ENCODE data around the gene CCR3.

Gene CCR3

DNA sequence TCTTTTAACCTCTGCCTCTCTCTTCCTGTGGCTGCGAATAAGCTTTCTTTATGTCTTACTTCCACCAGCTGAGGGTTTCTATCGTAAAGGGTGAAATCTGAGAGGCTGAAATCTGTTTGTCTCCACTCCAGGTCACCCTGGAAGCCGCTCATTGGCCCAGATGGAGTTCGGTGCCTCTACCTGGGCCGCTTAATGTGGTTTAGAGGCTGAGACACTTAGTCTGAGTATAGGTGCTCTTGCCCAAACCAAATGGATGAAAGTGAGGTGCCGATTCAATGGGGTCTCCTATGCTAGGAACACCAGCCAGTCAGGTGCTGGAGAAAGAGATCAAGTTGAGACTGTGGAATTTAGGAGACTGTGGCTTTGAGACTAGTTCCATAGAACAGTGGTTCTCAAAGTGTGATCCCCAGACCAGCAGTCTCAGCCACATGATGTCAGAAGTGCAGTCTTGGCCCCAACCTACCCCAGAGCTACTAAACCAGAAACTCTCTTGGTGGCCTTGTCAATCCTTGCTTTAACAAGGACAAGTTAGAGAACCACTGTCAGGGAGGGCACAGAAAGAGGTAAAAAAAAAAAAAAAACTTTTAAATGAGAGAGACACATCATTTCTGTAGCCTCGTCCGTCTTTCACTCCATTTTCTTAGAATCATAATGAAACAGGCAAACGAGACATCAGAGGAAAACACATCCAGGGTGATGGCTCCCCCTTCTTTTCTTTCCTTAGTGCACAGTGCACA lies 56.8 kb downstream of the CCR3 start:
- no peak for DNase-seq (ENCODE audit: low spot score)

GRCh38 chr3:46299608-46300460 lies 57.6 kb downstream of the CCR3 start:
- no peak for DNase-seq (ENCODE audit: low spot score)

DNA sequence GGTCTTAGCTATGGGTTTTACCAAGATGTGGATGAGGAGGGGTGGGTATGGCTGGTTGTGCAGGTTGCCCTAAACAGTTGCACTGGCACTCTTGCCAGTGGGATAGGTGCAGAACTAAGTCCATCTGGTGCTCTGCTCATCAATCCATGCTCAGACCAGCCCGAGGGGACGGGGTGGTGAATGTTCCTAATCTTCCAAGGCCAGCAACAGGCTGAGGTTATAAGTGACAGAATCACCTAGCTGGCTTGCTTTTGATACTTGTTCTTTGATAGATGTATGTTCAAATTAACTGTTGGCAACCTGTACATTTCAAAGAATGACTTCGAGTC lies 58.2 kb downstream of the CCR3 start:
- no peak for DNase-seq (ENCODE audit: low spot score)

GRCh38 chr3:46301122-46301835 lies 59.0 kb downstream of the CCR3 start:
- DNase-seq (ENCODE audit: low spot score) = no peak

- DNase-seq (ENCODE audit: low spot score) = no peak
Measured at GRCh38 chr3:46303240-46303639, 61.0 kb downstream of the CCR3 start.

DNA sequence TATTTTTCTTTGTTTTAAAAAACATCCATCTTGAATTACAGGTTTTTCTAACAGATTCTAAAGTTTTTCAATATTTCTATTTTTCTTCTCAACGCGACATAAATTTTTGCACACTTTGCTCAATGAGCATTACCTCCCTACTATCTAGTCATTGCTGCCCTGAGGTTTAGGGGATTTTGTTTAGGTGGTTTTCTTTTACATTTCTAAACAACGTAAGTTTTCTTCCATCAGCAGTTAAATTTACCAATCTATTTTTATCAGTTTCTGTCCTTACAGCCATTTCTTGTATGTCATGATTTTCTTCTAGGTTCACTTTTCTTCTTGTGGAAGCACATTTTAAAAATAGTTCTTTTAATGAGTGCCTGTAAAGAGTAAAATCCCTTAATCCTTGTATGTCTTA lies 62.5 kb downstream of the CCR3 start:
- no peak for DNase-seq (ENCODE audit: low spot score)

GRCh38 chr3:46312991-46313390 lies 70.7 kb downstream of the CCR3 start:
- DNase-seq (ENCODE audit: low spot score) = no peak

GRCh38 chr3:46314517-46314916 lies 72.3 kb downstream of the CCR3 start:
- DNase-seq (ENCODE audit: low spot score) = no peak

DNA sequence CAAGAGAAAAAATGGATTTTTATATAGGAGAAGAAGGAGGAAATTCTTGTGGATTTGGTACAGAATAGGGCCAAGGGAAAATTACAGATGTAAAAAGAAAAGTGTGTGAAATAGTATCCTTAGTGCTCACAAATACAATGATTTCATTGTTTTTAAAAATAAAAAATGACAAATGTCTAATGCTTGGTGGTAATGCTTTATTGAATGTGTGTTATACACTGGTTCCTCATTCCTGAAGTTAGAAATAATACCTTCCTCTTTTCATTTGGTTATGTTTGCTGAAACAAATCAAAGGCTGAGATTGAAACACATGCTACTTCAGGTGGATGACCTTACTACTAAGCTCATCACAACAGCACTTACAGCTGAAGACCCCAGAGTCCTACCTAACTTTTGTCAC lies 73.9 kb downstream of the CCR3 start:
- no peak for DNase-seq (ENCODE audit: low spot score)
